A673 (cell line): ENCODE data around the gene IL6R. TPM values are rescaled to one million over a fixed set of nuclear protein-coding genes. Genes with fewer than 3 reads are reported as not detected.

ENCODE experiments used
- BruUV-seq: library from RNA; stranded (reverse); fragments of 400-500 nt; replicated peaks from 2 replicates; lab custom pipeline; 2021; lab: Mats Ljungman, UMichigan
- CTCF ChIA-PET: fragments of 300-600 bp; sonication (Branson Sonifier 250); formaldehyde crosslinking; loops from one replicate; lab custom pipeline; 2022; ENCODE audit warnings: antibody characterized with exemption; lab: Charles Lee
- POLR2A ChIA-PET: fragments of 300-600 bp; sonication (Branson Sonifier 250); formaldehyde crosslinking; loops from one replicate; lab custom pipeline; 2022; ENCODE audit warnings: antibody characterized with exemption; ENCODE audit not compliant: low non-redundant PET; lab: Charles Lee
- DNase-seq: peaks from one replicate; pipeline ENCODE4 v3.0.0-alpha.2; 2015; ENCODE audit warnings: low spot score
- H3K27ac ChIP-seq: fragments of 200-600 bp; sonication (generic); 2 replicates; pipeline ENCODE4 v1.5.1; 2016; ENCODE audit warnings: mixed run types, low read depth, mild to moderate bottlenecking, mixed read lengths, antibody characterized with exemption, low read length; ENCODE audit not compliant: poor library complexity, severe bottlenecking
- H3K27me3 ChIP-seq: fragments of 200-600 bp; sonication (generic); replicated peaks from 2 replicates; pipeline ENCODE4 v1.6.1; 2017; ENCODE audit warnings: mixed run types, low read depth, mild to moderate bottlenecking, mixed read lengths, antibody characterized with exemption, low read length; ENCODE audit not compliant: insufficient read depth, poor library complexity
- H3K36me3 ChIP-seq: fragments of 200-600 bp; sonication (generic); 2 replicates; pipeline ENCODE4 v1.6.1; 2016; ENCODE audit warnings: mixed run types, mild to moderate bottlenecking, mixed read lengths, antibody characterized with exemption, low read length; ENCODE audit not compliant: insufficient read depth, poor library complexity, severe bottlenecking
- H3K4me1 ChIP-seq: fragments of 200-600 bp; sonication (generic); 2 replicates; pipeline ENCODE4 v1.6.1; 2017; ENCODE audit warnings: mixed run types, mild to moderate bottlenecking, mixed read lengths, antibody characterized with exemption, low read length; ENCODE audit not compliant: insufficient read depth, poor library complexity, severe bottlenecking
- H3K4me3 ChIP-seq: fragments of 200-600 bp; sonication (generic); 2 replicates; pipeline ENCODE4 v1.5.1; 2016; ENCODE audit warnings: low read depth, mixed run types, mild to moderate bottlenecking, mixed read lengths, low read length; ENCODE audit not compliant: poor library complexity, severe bottlenecking
- H3K9me3 ChIP-seq: fragments of 200-600 bp; sonication (generic); 2 replicates; pipeline ENCODE4 v1.6.1; 2016; ENCODE audit warnings: mixed run types, low read depth, mild to moderate bottlenecking, mixed read lengths, antibody characterized with exemption, low read length; ENCODE audit not compliant: poor library complexity, severe bottlenecking
- EZH2 ChIP-seq: fragments of 200-600 bp; sonication (generic); IDR thresholded peaks from 2 replicates; pipeline ENCODE4 v1.6.1; 2017; ENCODE audit warnings: borderline replicate concordance, low read depth, mild to moderate bottlenecking, mixed read lengths, antibody characterized with exemption, low read length; ENCODE audit not compliant: poor library complexity, severe bottlenecking
- intact Hi-C: fragments of 100-400 bp; cut with micrococcal nuclease; formaldehyde crosslinking; loops from one replicate; pipeline ENCODE4 v1.10.0; 2022; ENCODE audit not compliant: unreplicated experiment
- total RNA-seq: library from RNA; stranded (reverse); gene quantifications from 2 replicates; pipeline ENCODE4 v1.2.3, GENCODE V29; 2021
- TF ChIP-seq, protein P1 (sequence below): fragments of 300-800, 200-600 bp; sonication (generic); conservative IDR thresholded peaks from 2 replicates; pipeline ENCODE4 v1.5.1; 2017; ENCODE audit warnings: low read depth, mild to moderate bottlenecking, antibody characterized with exemption, low read length, moderate library complexity, mixed read lengths

The IL6R gene
- total RNA-seq, 1 experiment from 2014 or later, result 1.9 TPM

DNA sequence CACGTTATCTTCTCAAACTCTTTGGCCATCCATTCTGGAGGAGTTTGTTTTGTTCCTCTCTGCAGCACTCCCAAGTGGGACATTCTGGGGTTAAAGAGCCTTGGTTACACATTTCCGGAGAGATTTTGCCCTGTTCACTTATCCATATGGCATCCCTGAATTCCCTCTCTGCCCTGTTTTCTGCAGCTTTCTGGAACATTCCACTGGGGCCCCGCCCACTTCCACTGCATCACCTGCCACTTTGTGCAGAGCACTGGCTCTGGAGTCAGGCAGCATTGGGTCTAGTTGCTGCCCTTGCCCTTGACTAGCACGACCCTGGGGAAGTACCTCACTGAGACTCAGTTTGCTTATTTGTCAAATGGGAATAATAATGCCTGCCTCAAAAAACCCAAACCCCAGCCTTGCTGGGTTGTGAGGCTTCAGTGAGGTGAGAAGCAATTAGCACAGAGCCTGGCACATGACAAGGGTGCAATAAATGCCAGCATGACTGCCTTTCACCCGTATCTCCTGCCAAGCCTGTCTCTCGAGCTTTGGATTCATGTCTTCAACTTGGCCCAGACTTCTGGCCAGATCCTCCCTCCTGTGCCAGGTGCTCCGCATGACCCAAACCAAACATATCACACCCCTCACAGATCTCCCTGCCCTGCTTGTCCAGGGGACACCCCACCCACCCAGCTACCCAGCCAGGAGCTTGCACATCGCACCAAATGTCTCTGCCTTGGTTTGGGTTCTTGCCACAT is 38.3 kb downstream of the IL6R start:
- intact Hi-C loops, result no loop called here

DNA sequence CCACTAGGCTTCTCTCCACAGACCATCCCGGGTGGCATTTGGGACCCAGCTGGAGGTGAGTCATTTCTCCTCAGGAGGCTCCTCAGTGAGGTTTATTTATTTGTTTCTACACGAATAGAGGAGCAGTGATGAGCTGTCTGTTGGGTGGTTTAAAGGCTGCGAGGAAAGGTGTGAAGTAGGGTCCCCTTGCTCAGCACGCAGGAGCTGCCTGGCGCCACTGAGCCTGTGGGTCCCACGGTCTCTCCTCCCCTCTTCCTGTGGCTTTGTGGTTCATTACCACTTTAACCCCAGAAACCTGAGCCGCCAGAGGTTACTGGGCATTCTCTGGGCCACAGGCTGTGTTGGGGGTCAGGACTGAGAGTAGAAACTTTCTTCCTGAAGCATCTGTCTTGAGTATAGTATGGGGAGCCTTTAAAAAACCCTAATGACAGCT is 39.9 kb downstream of the IL6R start:
- no peak for TF ChIP-seq EZH2
- TF ChIP-seq, protein P1, sequence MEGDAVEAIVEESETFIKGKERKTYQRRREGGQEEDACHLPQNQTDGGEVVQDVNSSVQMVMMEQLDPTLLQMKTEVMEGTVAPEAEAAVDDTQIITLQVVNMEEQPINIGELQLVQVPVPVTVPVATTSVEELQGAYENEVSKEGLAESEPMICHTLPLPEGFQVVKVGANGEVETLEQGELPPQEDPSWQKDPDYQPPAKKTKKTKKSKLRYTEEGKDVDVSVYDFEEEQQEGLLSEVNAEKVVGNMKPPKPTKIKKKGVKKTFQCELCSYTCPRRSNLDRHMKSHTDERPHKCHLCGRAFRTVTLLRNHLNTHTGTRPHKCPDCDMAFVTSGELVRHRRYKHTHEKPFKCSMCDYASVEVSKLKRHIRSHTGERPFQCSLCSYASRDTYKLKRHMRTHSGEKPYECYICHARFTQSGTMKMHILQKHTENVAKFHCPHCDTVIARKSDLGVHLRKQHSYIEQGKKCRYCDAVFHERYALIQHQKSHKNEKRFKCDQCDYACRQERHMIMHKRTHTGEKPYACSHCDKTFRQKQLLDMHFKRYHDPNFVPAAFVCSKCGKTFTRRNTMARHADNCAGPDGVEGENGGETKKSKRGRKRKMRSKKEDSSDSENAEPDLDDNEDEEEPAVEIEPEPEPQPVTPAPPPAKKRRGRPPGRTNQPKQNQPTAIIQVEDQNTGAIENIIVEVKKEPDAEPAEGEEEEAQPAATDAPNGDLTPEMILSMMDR, result no peak
- Histone ChIP-seq H3K36me3 (no peaks in the 10 kb centered on the region), H3K9me3 (no peaks in the 10 kb centered on the region), H3K27me3 (no peaks in the 10 kb centered on the region), H3K4me1 (peaks cover 9% of the 10 kb centered on the region), H3K4me3 (no peak overlapping the region), H3K27ac (no peak overlapping the region)
- BruUV-seq, result no TSS peak
- intact Hi-C loops, result no loop called here
- peak; percentile 51 for DNase-seq
- POLR2A ChIA-PET, result no interaction called here
- CTCF ChIA-PET, result no interaction called here

More for the DNA sequence above, 38.3 kb downstream of the IL6R start:
- Histone ChIP-seq H3K4me3 (no peak overlapping the region), H3K9me3 (no peaks in the 10 kb centered on the region), H3K36me3 (no peaks in the 10 kb centered on the region), H3K27me3 (no peaks in the 10 kb centered on the region), H3K27ac (no peak overlapping the region), H3K4me1 (peaks cover 6% of the 10 kb centered on the region)
- BruUV-seq, result no TSS peak
- no peak for DNase-seq
- no peak for TF ChIP-seq EZH2
- TF ChIP-seq, protein P1, result no peak
- ChIA-PET POLR2A (interaction anchor here (0.5 kb wide), 1 partner anchor 63 kb away, joined by 8 read pairs; no protein-coding TSS in a partner anchor), CTCF (interaction anchor here (0.7 kb wide), 1 partner anchor 47 kb away, joined by 6 read pairs; no protein-coding TSS in a partner anchor)

DNA sequence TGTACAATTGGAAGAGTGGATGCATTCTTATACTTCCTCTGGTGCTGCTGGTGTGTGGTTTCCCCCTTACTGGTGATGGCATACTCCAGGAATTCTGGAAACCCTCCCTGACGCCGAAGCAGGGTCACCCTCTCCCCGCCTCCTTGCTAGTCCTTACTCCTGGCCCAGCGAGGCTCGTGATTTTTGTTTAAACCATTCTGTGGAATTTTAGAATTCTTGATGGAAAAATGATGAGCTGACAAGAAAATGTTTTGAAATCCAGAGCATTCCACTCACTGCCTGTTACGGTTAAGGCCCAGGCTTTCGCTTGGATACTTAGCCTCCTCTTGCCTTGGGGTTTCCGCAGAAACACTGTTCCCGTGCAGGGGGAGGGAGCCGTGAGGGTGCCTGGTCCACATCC is 41.1 kb downstream of the IL6R start:
- Histone ChIP-seq H3K27me3 (no peaks in the 10 kb centered on the region), H3K4me1 (peaks cover 9% of the 10 kb centered on the region), H3K9me3 (no peaks in the 10 kb centered on the region), H3K36me3 (no peaks in the 10 kb centered on the region), H3K4me3 (no peak overlapping the region), H3K27ac (no peak overlapping the region)
- POLR2A ChIA-PET, result no interaction called here
- no peak for DNase-seq
- no TSS peak for BruUV-seq
- no peak for TF ChIP-seq EZH2
- TF ChIP-seq, protein P1, result no peak
- intact Hi-C loops, result no loop called here
- CTCF ChIA-PET, result no interaction called here
